Measurements from ENCODE around the gene HYLS1.
"Not testable (repeated sequence)": the region's sequence is repeated elsewhere in the genome, so short reads cannot be mapped to it uniquely, and the experiment has no call there.

The HYLS1 gene

DNA sequence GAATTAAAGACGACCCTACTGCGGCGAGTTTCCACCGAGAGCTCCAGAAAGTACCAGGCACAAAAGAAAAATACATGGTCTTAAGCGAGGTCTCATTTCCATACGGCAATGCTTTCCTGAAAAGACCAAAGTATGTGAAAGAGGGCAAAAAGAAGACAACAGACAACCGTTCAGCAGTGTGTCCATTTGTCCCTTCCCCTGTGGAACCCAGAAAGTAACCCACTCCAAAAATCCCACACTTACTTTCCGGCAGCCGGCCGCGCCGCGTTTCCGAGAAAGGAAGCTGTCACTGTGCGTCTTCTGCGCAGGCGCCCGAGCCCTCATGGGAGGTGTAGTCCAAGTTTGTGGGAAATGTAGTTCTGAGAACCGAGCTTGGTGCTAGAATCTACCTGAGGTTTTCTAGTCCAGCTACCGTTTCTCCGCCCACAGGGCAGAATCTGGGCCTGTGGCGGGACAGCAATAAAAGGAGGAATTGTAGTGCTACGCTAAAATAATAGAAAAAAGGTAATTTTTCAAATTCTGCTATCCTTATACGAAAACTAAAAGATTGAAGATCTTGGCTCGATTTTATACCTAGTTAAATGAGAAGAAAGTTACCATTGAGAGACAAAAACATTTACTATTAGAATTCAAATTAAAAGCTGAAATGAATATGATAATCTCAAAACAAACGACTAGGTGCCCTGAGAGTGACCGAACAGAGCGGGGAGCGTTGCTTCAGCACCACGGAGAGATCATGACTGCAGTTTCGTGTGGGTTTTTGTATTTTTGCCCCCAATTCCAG is 15.7 kb downstream of the HYLS1 start, which contains the start of gene PUS3:
TSS of gene PUS3 (minus strand) at position 280 of the 784 bp plus-strand sequence. CDS start 6,922 bp downstream, outside the sequence.
- peak; percentile 77 to 84 (median 78) for DNase-seq (ENCODE audit: low read depth in 2 of 3, low spot score in 1 of 3)

DNA sequence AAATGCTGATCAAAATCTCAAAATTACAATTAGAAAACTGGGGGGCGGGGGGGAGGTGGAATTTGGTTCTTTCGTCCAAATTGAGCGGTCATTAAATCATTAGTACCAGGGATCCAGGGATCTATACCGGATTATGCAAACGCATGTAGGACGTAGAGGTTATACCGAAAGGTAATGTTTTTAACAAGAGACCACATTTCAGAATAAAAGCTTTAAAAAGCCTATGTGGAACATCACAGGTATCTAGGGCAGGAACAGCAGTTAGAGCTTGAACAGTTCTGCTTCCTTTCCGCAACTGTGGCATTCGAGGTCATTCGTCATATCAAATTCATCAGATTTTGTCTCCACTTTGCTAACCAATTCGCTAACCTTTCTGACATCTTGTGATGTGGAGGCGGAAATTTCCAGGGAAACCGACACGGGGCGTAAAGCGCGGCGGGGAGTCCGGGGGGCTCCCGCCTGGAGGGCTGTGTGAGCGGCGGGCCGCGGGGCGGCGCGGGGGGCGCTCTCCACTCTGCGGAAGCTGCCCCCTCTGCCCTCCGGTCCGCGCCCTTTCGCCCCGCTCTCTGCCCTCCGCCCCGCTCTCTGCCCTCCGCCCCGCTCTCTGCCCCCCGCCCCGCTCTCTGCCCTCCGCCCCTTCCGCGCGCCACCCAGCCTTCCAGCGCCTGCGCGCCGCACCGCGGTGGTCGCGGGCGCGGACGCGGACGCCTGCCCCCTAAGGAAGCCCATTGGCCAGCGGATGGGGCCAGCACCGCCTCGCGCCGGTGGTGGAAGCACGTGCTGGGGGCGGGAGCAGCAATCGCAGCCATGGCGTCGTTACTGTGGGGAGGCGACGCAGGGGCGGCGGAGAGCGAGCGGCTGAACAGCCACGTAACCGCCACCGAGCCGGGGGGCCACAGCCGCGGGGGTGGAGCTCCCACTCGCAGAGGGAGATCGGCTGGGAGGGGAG is 16.5 kb downstream of the HYLS1 start, which contains the start of gene DDX25:
TSS of gene DDX25 (plus strand) at position 798 of the 949 bp plus-strand sequence. CDS start at position 808, 10 bp downstream.
- DNase-seq (ENCODE audit: low read depth in 2 of 3, low spot score in 1 of 3): no peak

DNA sequence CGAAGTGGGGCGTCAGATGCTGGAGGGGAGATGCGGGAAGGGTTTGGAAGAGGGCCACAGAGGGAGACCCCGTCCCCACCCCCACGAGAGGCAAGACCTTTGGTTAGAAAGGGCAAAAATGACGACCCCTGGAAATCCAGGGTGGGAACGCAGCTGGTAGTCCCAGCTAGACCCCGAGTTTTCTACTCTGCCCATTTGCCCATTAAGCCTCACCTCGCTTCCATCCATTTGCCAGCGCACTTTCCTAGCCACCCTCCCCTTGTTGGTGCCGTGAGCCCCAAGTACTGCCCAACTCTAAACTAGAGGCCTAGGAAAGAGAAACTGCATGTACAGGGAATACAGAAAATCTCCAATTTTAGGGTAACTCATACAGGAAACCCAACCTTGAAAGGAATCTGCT is 17.2 kb downstream of the HYLS1 start:
- no peak for DNase-seq (ENCODE audit: low read depth in 2 of 3, low spot score in 1 of 3)

DNA sequence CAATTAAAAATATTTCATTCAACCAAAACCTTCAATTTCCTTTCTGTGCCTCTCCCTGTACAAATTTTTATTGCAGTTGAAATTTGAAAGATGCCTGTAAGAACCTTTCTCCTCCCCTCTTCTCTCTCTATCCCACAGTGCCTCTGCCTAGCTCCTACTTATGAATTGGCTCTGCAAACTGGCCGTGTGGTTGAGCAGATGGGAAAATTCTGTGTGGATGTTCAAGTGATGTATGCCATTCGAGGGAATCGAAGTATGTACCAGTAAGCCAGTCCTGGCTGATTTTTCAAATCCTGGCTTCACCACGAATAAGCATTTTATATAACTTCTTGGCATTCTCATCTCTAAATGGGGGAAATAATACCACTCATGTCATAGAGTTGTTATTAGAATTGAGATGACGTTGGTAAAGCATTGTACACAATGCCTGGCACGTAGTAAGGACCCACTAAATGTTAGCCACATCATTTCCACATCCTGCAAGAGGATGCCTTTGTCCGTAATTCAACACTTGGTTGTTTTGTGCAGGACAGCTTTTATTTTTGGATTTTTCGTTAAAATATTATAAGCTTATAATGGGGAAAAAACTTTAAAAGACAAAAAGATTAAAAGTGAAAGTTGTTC is 22.9 kb downstream of the HYLS1 start:
- DNase-seq (ENCODE audit: low read depth in 2 of 3, low spot score in 1 of 3): no peak

DNA sequence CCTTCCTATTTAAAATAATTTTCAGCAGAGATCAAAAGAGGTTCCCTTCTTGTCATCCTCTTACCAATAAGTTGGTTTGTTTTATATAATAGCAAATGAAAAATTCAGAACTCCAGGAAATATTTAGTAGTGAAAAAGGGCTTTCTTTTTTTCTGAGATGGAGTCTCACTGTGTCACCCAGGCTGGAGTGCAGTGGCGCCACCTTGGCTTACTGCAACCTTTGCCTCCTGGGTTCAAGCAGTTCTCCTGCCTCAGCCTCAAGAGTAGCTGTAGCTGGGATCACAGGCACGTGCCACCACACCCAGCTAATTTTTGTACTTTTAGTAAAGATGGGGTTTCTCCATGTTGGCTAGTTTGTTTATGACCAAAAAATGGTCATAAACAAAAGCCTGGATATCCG is 27.1 kb downstream of the HYLS1 start:
- DNase-seq (ENCODE audit: low read depth in 2 of 3, low spot score in 1 of 3): not testable (repeated sequence)

DNA sequence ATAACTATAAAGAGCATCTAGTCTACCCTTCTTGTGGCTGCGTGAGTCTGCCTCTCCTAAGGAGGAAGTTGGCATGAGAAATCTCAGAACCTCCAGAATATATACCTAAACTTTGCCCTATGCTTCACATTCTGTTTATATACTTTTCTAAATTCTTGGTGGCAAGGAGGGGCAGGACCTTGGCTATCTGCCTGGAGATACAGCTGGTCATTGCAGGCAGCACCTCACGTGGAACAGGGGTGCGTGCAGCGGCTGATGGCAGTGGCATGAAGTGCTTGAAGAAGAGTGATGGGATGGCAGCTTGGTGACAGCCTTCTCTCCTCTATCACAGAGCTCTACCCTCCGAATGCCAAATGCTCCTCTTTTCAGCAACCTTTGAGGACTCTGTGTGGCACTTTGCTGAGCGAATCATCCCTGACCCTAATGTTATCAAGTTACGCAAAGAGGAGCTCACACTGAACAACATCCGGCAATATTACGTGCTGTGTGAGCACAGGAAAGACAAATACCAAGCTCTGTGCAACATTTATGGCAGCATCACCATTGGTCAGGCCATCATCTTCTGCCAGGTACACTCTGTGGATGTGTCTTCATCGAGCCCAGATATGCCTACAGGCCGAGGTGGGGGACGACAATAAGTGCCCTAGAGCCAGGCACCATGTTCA is 29.3 kb downstream of the HYLS1 start:
- DNase-seq (ENCODE audit: low read depth in 2 of 3, low spot score in 1 of 3): no peak

GRCh38 chr11:125918140-125918840 is 30.8 kb downstream of the HYLS1 start:
- DNase-seq (ENCODE audit: low read depth in 2 of 3, low spot score in 1 of 3): no peak

DNA sequence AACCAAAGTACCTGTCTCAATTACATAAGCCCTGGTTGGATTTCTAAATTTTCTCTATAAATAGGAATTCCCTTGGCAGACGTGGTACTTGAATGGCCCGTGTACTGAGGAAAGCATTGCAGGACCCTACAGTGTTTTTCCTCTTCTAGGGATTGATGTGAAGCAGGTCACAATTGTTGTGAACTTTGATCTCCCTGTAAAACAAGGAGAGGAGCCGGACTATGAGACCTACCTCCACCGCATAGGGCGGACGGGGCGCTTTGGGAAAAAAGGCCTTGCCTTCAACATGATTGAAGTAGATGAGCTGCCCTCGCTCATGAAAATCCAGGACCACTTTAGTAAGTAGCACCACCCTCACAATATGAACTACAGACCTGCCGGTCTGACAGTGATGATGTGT is 33.6 kb downstream of the HYLS1 start:
- DNase-seq (ENCODE audit: low read depth in 2 of 3, low spot score in 1 of 3): no peak

GRCh38 chr11:125922156-125922555 is 34.7 kb downstream of the HYLS1 start:
- no peak for DNase-seq (ENCODE audit: low read depth in 2 of 3, low spot score in 1 of 3)

GRCh38 chr11:125923012-125923579 is 35.6 kb downstream of the HYLS1 start:
- peak; percentile 25 to 67 (median 29) for DNase-seq (ENCODE audit: low read depth in 2 of 3, low spot score in 1 of 3)

- DNase-seq (ENCODE audit: low read depth in 2 of 3, low spot score in 1 of 3): no peak
These were observed 36.2 kb downstream of the HYLS1 start for GRCh38 chr11:125923633-125924032.

DNA sequence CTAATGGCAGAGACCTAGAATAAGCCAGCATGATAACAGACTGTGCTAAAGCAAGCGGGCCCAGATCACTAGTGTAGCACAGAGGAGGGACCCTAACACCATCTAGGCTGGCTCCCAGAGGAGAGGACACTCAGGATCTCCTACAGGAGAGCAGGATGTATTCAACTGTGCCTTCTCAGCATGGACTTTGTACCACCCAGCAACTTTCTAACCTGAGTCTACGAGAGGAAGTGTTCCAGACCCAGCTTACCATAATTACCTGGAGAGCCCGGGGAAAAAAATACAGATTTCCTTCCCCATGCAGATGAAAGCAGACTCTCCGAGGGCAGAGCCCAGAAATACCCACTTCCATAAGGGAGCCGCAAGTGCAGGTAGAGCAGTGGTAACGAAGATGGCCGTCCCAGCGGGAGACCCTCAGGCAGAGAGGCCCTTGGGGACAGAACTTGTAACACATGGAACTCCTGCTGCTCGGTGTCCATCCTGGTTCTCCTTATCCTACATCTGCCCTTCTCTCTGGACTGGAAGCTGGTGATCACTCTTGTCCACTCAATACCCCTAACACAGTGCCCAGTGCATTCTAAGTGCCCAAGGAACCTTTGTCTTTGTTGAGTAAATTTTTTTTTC is 37.0 kb downstream of the HYLS1 start:
- no peak for DNase-seq (ENCODE audit: low read depth in 2 of 3, low spot score in 1 of 3)

GRCh38 chr11:125925247-125925740 is 37.8 kb downstream of the HYLS1 start:
- DNase-seq (ENCODE audit: low read depth in 2 of 3, low spot score in 1 of 3): no peak

DNA sequence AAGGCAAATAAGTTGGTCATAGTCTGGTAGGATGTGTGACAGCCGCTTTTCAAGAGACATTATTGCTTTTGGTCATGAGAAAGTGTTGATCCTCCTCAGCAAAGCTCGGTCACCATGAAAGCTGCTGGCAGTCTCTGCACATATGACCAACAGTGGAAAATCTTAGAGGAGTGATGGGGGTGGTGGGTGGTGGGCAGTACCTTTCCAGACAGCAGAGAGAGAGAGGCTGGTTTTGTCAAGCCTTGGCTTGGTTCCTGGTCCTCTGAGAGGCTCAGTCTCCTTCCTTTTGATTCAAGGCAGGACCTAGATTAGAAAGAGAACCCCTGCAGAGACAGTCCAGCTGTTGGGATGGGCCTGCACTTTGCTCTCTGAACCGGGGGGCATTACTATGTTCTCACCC is 38.3 kb downstream of the HYLS1 start:
- DNase-seq (ENCODE audit: low read depth in 2 of 3, low spot score in 1 of 3): no peak

GRCh38 chr11:125926682-125927081 is 39.2 kb downstream of the HYLS1 start:
- no peak for DNase-seq (ENCODE audit: low read depth in 2 of 3, low spot score in 1 of 3)

DNA sequence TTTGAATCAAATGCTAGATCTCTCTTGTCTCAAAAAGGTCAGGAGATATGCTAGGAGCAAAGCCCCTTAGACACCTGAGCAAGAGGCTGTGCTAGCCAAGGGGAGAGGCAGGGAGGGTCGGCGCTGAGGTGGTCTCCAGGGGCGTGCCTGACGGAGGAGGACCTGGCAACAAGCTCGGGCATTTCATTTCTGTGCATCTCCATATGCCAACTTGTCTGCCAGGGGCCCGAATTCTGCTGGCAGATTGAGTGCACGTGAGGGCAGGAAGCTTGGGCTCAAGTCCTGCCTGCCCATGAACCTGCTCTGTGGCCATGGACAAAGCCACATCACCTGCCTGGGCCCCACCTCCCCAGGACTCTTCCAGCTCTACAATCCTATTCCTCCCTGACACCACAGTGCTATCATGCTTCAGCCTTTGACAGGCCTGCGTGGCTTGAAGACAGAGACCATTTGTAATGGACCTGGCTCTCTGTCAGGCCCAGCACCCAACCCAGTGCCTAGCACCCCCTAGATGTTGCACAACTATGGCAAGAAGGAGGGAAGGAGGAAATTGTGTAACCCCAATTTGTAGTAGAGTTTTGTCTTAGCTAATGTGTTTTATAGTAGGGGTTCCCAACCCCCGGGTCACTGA is 42.1 kb downstream of the HYLS1 start:
- no peak for DNase-seq (ENCODE audit: low read depth in 2 of 3, low spot score in 1 of 3)

- no peak for DNase-seq (ENCODE audit: low read depth in 2 of 3, low spot score in 1 of 3)
These were observed 42.6 kb downstream of the HYLS1 start for GRCh38 chr11:125930076-125930450.

DNA sequence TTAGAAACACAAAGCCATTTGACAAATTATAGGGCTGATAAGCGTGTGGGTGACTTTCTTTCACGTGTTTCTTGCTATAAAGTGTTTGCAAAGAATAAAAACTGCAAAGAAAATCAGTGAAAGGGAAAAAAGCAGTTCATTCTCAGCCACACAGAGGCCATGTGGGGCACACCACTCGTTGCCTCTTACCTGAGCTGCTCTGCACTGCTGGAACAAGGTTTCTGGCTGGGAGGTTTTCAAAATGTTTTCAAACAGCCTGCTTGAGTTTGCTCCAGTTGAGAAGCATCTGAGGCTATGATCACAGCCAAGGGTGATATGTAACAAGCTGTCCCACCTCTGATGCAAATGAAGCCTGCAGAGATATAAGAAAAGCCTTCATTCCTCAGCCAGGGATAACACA is 43.6 kb downstream of the HYLS1 start:
- DNase-seq (ENCODE audit: low read depth in 2 of 3, low spot score in 1 of 3): no peak

- DNase-seq (ENCODE audit: low read depth in 2 of 3, low spot score in 1 of 3): no peak
These were observed 44.2 kb downstream of the HYLS1 start for GRCh38 chr11:125931668-125932067.

Data from stimulated activated CD4-positive, alpha-beta T cell treated with anti-CD3 and anti-CD28 coated beads, Interleukin-12 subunit alpha, Interleukin-12 subunit beta, amount 100 ng/mL, for 48 hours (primary cell).